Measurements from ENCODE around the gene PPM1N.

The PPM1N gene
- 14.1 reads per million, percentile 39 among the genes with 10 or more reads in this experiment for total RNA-seq

GRCh38 chr19:45498411-45499195 lies at the start of gene PPM1N:
Gene PPM1N, plus strand, starts transcription at chr19:45498443. Its CDS starts 30 bp downstream, at chr19:45498473.
- peak; percentile 49 for DNase-seq

GRCh38 chr19:45448887-45449299 lies 49.4 kb upstream of the PPM1N start:
- DNase-seq, result no peak

- peak; percentile 19 for DNase-seq
These were observed 48.3 kb upstream of the PPM1N start for GRCh38 chr19:45450012-45450333.

- peak; percentile 60 for DNase-seq
These were observed 47.0 kb upstream of the PPM1N start for GRCh38 chr19:45451131-45451849.

GRCh38 chr19:45451850-45452387 lies 46.3 kb upstream of the PPM1N start:
- no peak for DNase-seq

- DNase-seq, result peak; percentile 63
These were observed 42.3 kb upstream of the PPM1N start for GRCh38 chr19:45455707-45456499.

GRCh38 chr19:45456500-45456815 lies 41.8 kb upstream of the PPM1N start:
- no peak for DNase-seq

- DNase-seq, result no peak
These were observed 40.5 kb upstream of the PPM1N start for GRCh38 chr19:45457776-45458175.

- DNase-seq, result no peak
These were observed 37.4 kb upstream of the PPM1N start for GRCh38 chr19:45460807-45461347.

- no peak for DNase-seq
These were observed 36.1 kb upstream of the PPM1N start for GRCh38 chr19:45462174-45462573.

GRCh38 chr19:45463241-45463640 lies 35.0 kb upstream of the PPM1N start:
- DNase-seq, result no peak

GRCh38 chr19:45464274-45464673 lies 34.0 kb upstream of the PPM1N start:
- DNase-seq, result no peak

GRCh38 chr19:45464852-45465441 lies 33.3 kb upstream of the PPM1N start:
- no peak for DNase-seq

GRCh38 chr19:45467115-45467455 lies 31.2 kb upstream of the PPM1N start:
- DNase-seq, result no peak

GRCh38 chr19:45467456-45468158 lies 30.6 kb upstream of the PPM1N start, which contains the start of gene FOSB:
Gene FOSB, plus strand, starts transcription at chr19:45467996. Its CDS starts 591 bp downstream, at chr19:45468587.
- peak; percentile 94 for DNase-seq

- DNase-seq, result peak; percentile 48
These were observed 30.0 kb upstream of the PPM1N start for GRCh38 chr19:45468159-45468651.

- peak; percentile 61 for DNase-seq
These were observed 29.5 kb upstream of the PPM1N start for GRCh38 chr19:45468803-45469131.

GRCh38 chr19:45469132-45469944 lies 28.9 kb upstream of the PPM1N start:
- DNase-seq, result peak; percentile 82

- no peak for DNase-seq
These were observed 28.1 kb upstream of the PPM1N start for GRCh38 chr19:45469945-45470761.

- no peak for DNase-seq
These were observed 27.5 kb upstream of the PPM1N start for GRCh38 chr19:45470762-45471081.
